SK-N-SH (cell line): ENCODE results near the gene BMP6. TPM values are rescaled to one million over a fixed set of nuclear protein-coding genes. Genes with fewer than 3 reads are reported as not detected.

Source experiments
- CTCF ChIA-PET: fragments of 300-600, 350-600 bp; formaldehyde crosslinking; extraction: SDS; loops from one replicate; lab custom pipeline; 2021; lab: Yijun Ruan, JAX
- POLR2A ChIA-PET: fragments of 350-600 bp; sonication (Branson Sonifier 250); formaldehyde crosslinking; extraction: SDS; loops from one replicate; lab custom pipeline; 2020; ENCODE audit warnings: antibody characterized with exemption, inconsistent platforms; lab: Yijun Ruan, JAX
- DNase-seq: peaks from one replicate; pipeline ENCODE4 v3.0.0; 2012
- H2AFZ ChIP-seq: fragments of 200-600 bp; sonication (generic); 2 replicates; pipeline ENCODE4 v1.8.1; 2016; ENCODE audit warnings: antibody characterized with exemption, mild to moderate bottlenecking, low read depth
- H3F3A ChIP-seq: fragments of 200-600 bp; sonication (generic); replicated peaks from 2 replicates; pipeline ENCODE3; 2016; ENCODE audit warnings: antibody characterized with exemption, mild to moderate bottlenecking; ENCODE audit not compliant: insufficient read depth
- H3K27ac ChIP-seq, 2 experiments: fragments of 200-500 bp in 1 of 2; fragments of 200-600 bp in 1 of 2; sonication (Bioruptor generic) in 1 of 2; sonication (generic), shearing (Covaris generic) in 1 of 2; 2 replicates each; pipeline versions ENCODE4 v1.5.1 to v1.6.1; 2014 to 2016; ENCODE audit warnings: low read depth in 2 of 2, inconsistent platforms in 1 of 2, low read length in 1 of 2, mild to moderate bottlenecking in 1 of 2, mixed read lengths in 1 of 2
- H3K27me3 ChIP-seq: fragments of 200-600 bp; sonication (generic), shearing (Covaris generic); 2 replicates; pipeline ENCODE4 v1.6.1; 2016; ENCODE audit warnings: mixed run types; ENCODE audit not compliant: insufficient read depth
- H3K36me3 ChIP-seq, 2 experiments: fragments of 200-500 bp in 1 of 2; fragments of 200-600 bp in 1 of 2; sonication (Bioruptor generic) in 1 of 2; sonication (generic) in 1 of 2; replicated peaks in 1 of 2; 2 replicates each; pipeline versions ENCODE3 to v1.5.1; 2014 to 2016; ENCODE audit warnings: low read length in 1 of 2, mild to moderate bottlenecking in 1 of 2; ENCODE audit not compliant: insufficient read depth in 2 of 2, control insufficient read depth in 1 of 2
- H3K4me1 ChIP-seq, 2 experiments: fragments of 200-500 bp in 1 of 2; fragments of 200-600 bp in 1 of 2; sonication (Bioruptor generic) in 1 of 2; sonication (generic), shearing (Covaris generic) in 1 of 2; 2 replicates each; pipeline versions ENCODE4 v1.5.1 to v1.6.1; 2014 to 2016; ENCODE audit warnings: low read depth in 1 of 2, low read length in 1 of 2, mixed run types in 1 of 2; ENCODE audit not compliant: insufficient read depth in 2 of 2, control insufficient read depth in 1 of 2
- H3K4me2 ChIP-seq: fragments of 200-600 bp; sonication (generic), shearing (Covaris generic); 2 replicates; pipeline ENCODE4 v1.6.1; 2017; ENCODE audit warnings: mixed run types
- H3K4me3 ChIP-seq, 2 experiments: fragments of 200-500 bp in 1 of 2; fragments of 200-600 bp in 1 of 2; sonication (Bioruptor generic) in 1 of 2; sonication (generic), shearing (Covaris generic) in 1 of 2; 2 replicates each; pipeline versions ENCODE4 v1.5.1 to v1.8.1; 2014 to 2016; ENCODE audit warnings: low read depth in 2 of 2, inconsistent platforms in 1 of 2, low read length in 1 of 2, mild to moderate bottlenecking in 1 of 2, mixed read lengths in 1 of 2, moderate library complexity in 1 of 2
- H3K79me2 ChIP-seq: fragments of 200-600 bp; sonication (generic); 2 replicates; pipeline ENCODE4 v1.8.1; 2017; ENCODE audit warnings: mild to moderate bottlenecking; ENCODE audit not compliant: insufficient read depth
- H3K9ac ChIP-seq: fragments of 200-600 bp; sonication (generic); 2 replicates; pipeline ENCODE4 v1.6.1; 2017; ENCODE audit warnings: mixed run types
- H3K9me2 ChIP-seq: fragments of 200-600 bp; sonication (generic); 2 replicates; pipeline ENCODE4 v1.6.1; 2017; ENCODE audit warnings: mixed run types
- H3K9me3 ChIP-seq: fragments of 200-600 bp; sonication (generic); 2 replicates; pipeline ENCODE4 v1.6.1; 2017; ENCODE audit warnings: mixed run types, mild to moderate bottlenecking, moderate library complexity
- H4K20me1 ChIP-seq: fragments of 200-600 bp; sonication (generic); 2 replicates; pipeline ENCODE4 v1.6.1; 2017; ENCODE audit warnings: mild to moderate bottlenecking, mixed run types; ENCODE audit not compliant: insufficient read depth
- CHD2 ChIP-seq: fragments of 150-350 bp; IDR thresholded peaks from 2 replicates; pipeline ENCODE4 v1.6.1; 2018; ENCODE audit warnings: low read length; ENCODE audit not compliant: partially characterized antibody
- ELF1 ChIP-seq: IDR thresholded peaks from 2 replicates; pipeline ENCODE4 v1.4.0; 2012
- FOXJ3 ChIP-seq: sonication (generic); formaldehyde crosslinking; IDR thresholded peaks from 2 replicates; pipeline ENCODE4 v1.5.1; 2020; ENCODE audit warnings: mild to moderate bottlenecking, missing genetic modification reagents
- GABPA ChIP-seq: IDR thresholded peaks from 2 replicates; pipeline ENCODE4 v1.4.0; 2012; ENCODE audit warnings: low read depth, mild to moderate bottlenecking
- MXI1 ChIP-seq: IDR thresholded peaks from 2 replicates; pipeline ENCODE4 v1.6.1; 2012; ENCODE audit warnings: mild to moderate bottlenecking, low read depth, low read length, improper control_type of control experiment
- PBX3 ChIP-seq: IDR thresholded peaks from 2 replicates; pipeline ENCODE4; 2012
- POLR2AphosphoS5 ChIP-seq: IDR thresholded peaks from 2 replicates; pipeline ENCODE4 v1.6.1; 2012; ENCODE audit warnings: low read depth, low read length
- RXRA ChIP-seq: IDR thresholded peaks from 2 replicates; pipeline ENCODE4 v1.4.0; 2012; ENCODE audit warnings: low read depth, mild to moderate bottlenecking, borderline replicate concordance
- TCF12 ChIP-seq: IDR thresholded peaks from 2 replicates; pipeline ENCODE4 v1.4.0; 2012
- TEAD4 ChIP-seq: IDR thresholded peaks from 2 replicates; pipeline ENCODE4 v1.4.0; 2012; ENCODE audit warnings: mild to moderate bottlenecking, borderline replicate concordance; ENCODE audit not compliant: insufficient read depth
- YY1 ChIP-seq: IDR thresholded peaks from 2 replicates; pipeline ENCODE4 v1.4.0; 2012; ENCODE audit warnings: low read depth, mild to moderate bottlenecking
- ZBTB33 ChIP-seq: IDR thresholded peaks from 2 replicates; pipeline ENCODE4 v1.4.0; 2012; ENCODE audit warnings: low read depth, borderline replicate concordance
- WGBS: methylation state at CpG from one replicate; pipeline ENCODE4 v1.1.6; 2017; ENCODE audit warnings: low lambda C conversion rate; 5-methylcytosine and 5-hydroxymethylcytosine counted together
- polyA plus RNA-seq, 3 experiments: library from polyadenylated mRNA; depleted of rRNA; stranded (reverse); fragments of >200 nt; gene quantifications; 2 replicates each; pipeline ENCODE4 v1.2.3, GENCODE V29; 2012
- TF ChIP-seq, protein P1 (sequence below): fragments of 150-350 bp; IDR thresholded peaks from 2 replicates; pipeline ENCODE4 v1.6.1; 2017; ENCODE audit warnings: antibody characterized with exemption, low read length, low read depth, borderline replicate concordance

Gene BMP6
- polyA plus RNA-seq, 1 of the 3 experiments (the other 2 are of a cell fraction), result not detected

GRCh38 chr6:7825986-7826385 is 100.1 kb downstream of the BMP6 start:
- TF ChIP-seq CHD2 (no peak), FOXJ3 (CRISPR knock-in tag) (no peak), TCF12 (no peak), PBX3 (no peak), YY1 (no peak), MXI1 (no peak), RXRA (no peak), GABPA (no peak)
- TF ChIP-seq, protein P1, sequence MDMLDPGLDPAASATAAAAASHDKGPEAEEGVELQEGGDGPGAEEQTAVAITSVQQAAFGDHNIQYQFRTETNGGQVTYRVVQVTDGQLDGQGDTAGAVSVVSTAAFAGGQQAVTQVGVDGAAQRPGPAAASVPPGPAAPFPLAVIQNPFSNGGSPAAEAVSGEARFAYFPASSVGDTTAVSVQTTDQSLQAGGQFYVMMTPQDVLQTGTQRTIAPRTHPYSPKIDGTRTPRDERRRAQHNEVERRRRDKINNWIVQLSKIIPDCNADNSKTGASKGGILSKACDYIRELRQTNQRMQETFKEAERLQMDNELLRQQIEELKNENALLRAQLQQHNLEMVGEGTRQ, result no peak
- H3K9ac ChIP-seq, result no peak overlapping the region
- no peaks in the 10 kb centered on the region for H3K79me2 ChIP-seq
- H3K9me2 ChIP-seq, result no peaks in the 10 kb centered on the region
- no peak overlapping the region for H3K27ac ChIP-seq
- no peaks in the 10 kb centered on the region for H3K9me3 ChIP-seq
- ChIA-PET CTCF (no interaction called here), POLR2A (no interaction called here)
- H2AFZ ChIP-seq, result no peak overlapping the region
- H3K27me3 ChIP-seq, result no peaks in the 10 kb centered on the region; the same call in 1 of the 2 replicates
- no peaks in the 10 kb centered on the region for H4K20me1 ChIP-seq
- no peak overlapping the region for H3K4me2 ChIP-seq
- no peaks in the 10 kb centered on the region for H3K36me3 ChIP-seq
- WGBS, result 18% methylated on average over 5 of the region's 5 CpGs
- no peak for DNase-seq
- H3K4me3 ChIP-seq, result no peak overlapping the region
- H3K4me1 ChIP-seq, result no peaks in the 10 kb centered on the region
- H3F3A ChIP-seq, result no peaks in the 10 kb centered on the region

DNA sequence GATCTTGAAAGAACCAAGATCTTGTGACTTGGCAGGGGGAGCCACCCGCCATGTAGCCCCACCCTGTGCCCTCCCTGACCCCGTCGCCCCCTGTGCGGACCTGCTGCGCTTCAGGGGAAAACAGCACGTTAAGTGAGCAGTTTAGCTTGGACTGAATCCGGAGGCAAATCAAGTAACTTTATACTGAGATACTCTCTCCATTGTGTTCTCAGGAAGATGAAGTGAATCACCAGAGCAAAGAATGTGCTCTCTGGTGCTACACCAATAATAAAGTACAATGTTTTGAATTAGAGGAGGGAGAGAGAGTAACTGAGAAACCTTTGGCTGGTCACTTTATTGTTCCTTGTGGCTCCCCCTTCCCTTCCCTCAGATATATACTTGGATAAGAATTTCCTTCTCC is 101.2 kb downstream of the BMP6 start:
- no peaks in the 10 kb centered on the region for H3K9me2 ChIP-seq
- H3K4me1 ChIP-seq, result no peaks in the 10 kb centered on the region
- H3K79me2 ChIP-seq, result no peaks in the 10 kb centered on the region
- DNase-seq, result no peak
- no peaks in the 10 kb centered on the region for H3K36me3 ChIP-seq
- no peak overlapping the region for H3K4me3 ChIP-seq
- peak overlapping the region in 1 of 2 experiments; percentile 30; a peak in 1 of 4 replicates for H3K27ac ChIP-seq
- no peaks in the 10 kb centered on the region for H3K9me3 ChIP-seq
- peak overlapping the region; percentile 31 for H3K4me2 ChIP-seq
- H3K9ac ChIP-seq, result no peak overlapping the region
- peak overlapping the region; percentile 47 for H2AFZ ChIP-seq
- H3K27me3 ChIP-seq, result peaks cover 4% of the 10 kb centered on the region; the same call in 1 of the 2 replicates
- WGBS, result 21% methylated on average over 7 of the region's 7 CpGs
- no peak for TF ChIP-seq ZBTB33
- TF ChIP-seq ELF1, result no peak
- no peak for TF ChIP-seq GABPA
- no peak for TF ChIP-seq TEAD4
- no peak for TF ChIP-seq CHD2
- TF ChIP-seq POLR2AphosphoS5, result no peak
- ChIA-PET CTCF (no interaction called here), POLR2A (no interaction called here)
- no peaks in the 10 kb centered on the region for H4K20me1 ChIP-seq
- H3F3A ChIP-seq, result no peaks in the 10 kb centered on the region
